HG03565 (cell line): Measurements from ENCODE around the gene NTSR1.

Source experiments
- ATAC-seq: cut with Tn5 transposase; IDR thresholded peaks from one replicate; pipeline ENCODE4 v1.9.1; 2021; ENCODE audit warnings: mild to moderate bottlenecking, moderate library complexity; ENCODE audit not compliant: unreplicated experiment

The NTSR1 gene

GRCh38 chr20:62692801-62693523 is 15.7 kb upstream of the NTSR1 start:
- no peak for ATAC-seq

- ATAC-seq: no peak
Measured at GRCh38 chr20:62693524-62693922, 15.1 kb upstream of the NTSR1 start.

GRCh38 chr20:62694106-62694505 is 14.5 kb upstream of the NTSR1 start:
- no peak for ATAC-seq

GRCh38 chr20:62694868-62695267 is 13.8 kb upstream of the NTSR1 start:
- no peak for ATAC-seq

- ATAC-seq: no peak
Measured at GRCh38 chr20:62695448-62696414, 12.9 kb upstream of the NTSR1 start.

- ATAC-seq: no peak
Measured at GRCh38 chr20:62696434-62696957, 12.1 kb upstream of the NTSR1 start.

- ATAC-seq: no peak
Measured at GRCh38 chr20:62696989-62697388, 11.6 kb upstream of the NTSR1 start.

GRCh38 chr20:62697468-62697912 is 11.1 kb upstream of the NTSR1 start:
- ATAC-seq: no peak

- no peak for ATAC-seq
Measured at GRCh38 chr20:62698231-62698630, 10.4 kb upstream of the NTSR1 start.

- ATAC-seq: no peak
Measured at GRCh38 chr20:62699296-62699695, 9.3 kb upstream of the NTSR1 start.

- ATAC-seq: no peak
Measured at GRCh38 chr20:62699741-62700140, 8.9 kb upstream of the NTSR1 start.

- no peak for ATAC-seq
Measured at GRCh38 chr20:62700261-62700930, 8.2 kb upstream of the NTSR1 start.

- no peak for ATAC-seq
Measured at GRCh38 chr20:62701161-62702012, 7.2 kb upstream of the NTSR1 start.

- ATAC-seq: no peak
Measured at GRCh38 chr20:62702013-62702300, 6.7 kb upstream of the NTSR1 start.

GRCh38 chr20:62702895-62703852 is 5.5 kb upstream of the NTSR1 start:
- no peak for ATAC-seq

- no peak for ATAC-seq
Measured at GRCh38 chr20:62703853-62704228, 4.8 kb upstream of the NTSR1 start.

- ATAC-seq: no peak
Measured at GRCh38 chr20:62704341-62704948, 4.2 kb upstream of the NTSR1 start.

- ATAC-seq: no peak
Measured at GRCh38 chr20:62705627-62706026, 3.0 kb upstream of the NTSR1 start.

GRCh38 chr20:62706344-62706743 is 2.3 kb upstream of the NTSR1 start:
- ATAC-seq: no peak
